ENCODE results near the gene PRKCQ. TPM values are rescaled to one million over a fixed set of nuclear protein-coding genes. Genes with fewer than 3 reads are reported as not detected.
"Not testable (repeated sequence)": the region's sequence is repeated elsewhere in the genome, so short reads cannot be mapped to it uniquely, and the experiment has no call there.

Gene PRKCQ
- total and polyA plus RNA-seq, 5 donors, result 0.05 to 0.25 (median 0.20) TPM

- Histone ChIP-seq H3K9me3 (ENCODE audit: control insufficient read depth, low read length) (no peaks in the 10 kb centered on the region), H3K4me1 (ENCODE audit: control insufficient read depth, insufficient read depth, low read length) (no peaks in the 10 kb centered on the region), H3K4me3 (ENCODE audit: low read length) (no peak overlapping the region), H3K27me3 (ENCODE audit: control insufficient read depth, insufficient read depth) (no peaks in the 10 kb centered on the region), H3K27ac (ENCODE audit: low read length) (no peak overlapping the region)
- ATAC-seq (no peak), DNase-seq (no peak)
- WGBS, result 90% methylated on average over 7 of the region's 7 CpGs
- intact Hi-C loops (cut with DNase I), result no loop called here
Observed at GRCh38 chr10:6593241-6593671, 13.2 kb upstream of the PRKCQ start.

- H3K27ac ChIP-seq (ENCODE audit: low read length), result no peak overlapping the region
- H3K4me3 ChIP-seq (ENCODE audit: low read length), result no peak overlapping the region
- DNase-seq, result no peak
- ATAC-seq, result no peak
- intact Hi-C loops (cut with DNase I), result no loop called here
- no peaks in the 10 kb centered on the region for H3K27me3 ChIP-seq (ENCODE audit: control insufficient read depth, insufficient read depth)
- no peaks in the 10 kb centered on the region for H3K9me3 ChIP-seq (ENCODE audit: control insufficient read depth, low read length)
- H3K4me1 ChIP-seq (ENCODE audit: control insufficient read depth, insufficient read depth, low read length), result no peaks in the 10 kb centered on the region
Observed at GRCh38 chr10:6592080-6592479, 12.0 kb upstream of the PRKCQ start.

- WGBS, result 52% methylated on average over 2 of the region's 2 CpGs
- intact Hi-C loops (cut with DNase I), result no loop called here
- ATAC-seq (no peak), DNase-seq (no peak)
- no peak overlapping the region for H3K27ac ChIP-seq (ENCODE audit: low read length)
- no peaks in the 10 kb centered on the region for H3K9me3 ChIP-seq (ENCODE audit: control insufficient read depth, low read length)
- no peak overlapping the region for H3K4me3 ChIP-seq (ENCODE audit: low read length)
- no peaks in the 10 kb centered on the region for H3K4me1 ChIP-seq (ENCODE audit: control insufficient read depth, insufficient read depth, low read length)
- H3K27me3 ChIP-seq (ENCODE audit: control insufficient read depth, insufficient read depth), result no peaks in the 10 kb centered on the region
Observed at GRCh38 chr10:6591668-6592067, 11.6 kb upstream of the PRKCQ start.

- no peaks in the 10 kb centered on the region for H3K9me3 ChIP-seq (ENCODE audit: control insufficient read depth, low read length)
- ATAC-seq (no peak), DNase-seq (no peak)
- no peaks in the 10 kb centered on the region for H3K27me3 ChIP-seq (ENCODE audit: control insufficient read depth, insufficient read depth)
- no peaks in the 10 kb centered on the region for H3K4me1 ChIP-seq (ENCODE audit: control insufficient read depth, insufficient read depth, low read length)
- 91% methylated on average over 4 of the region's 4 CpGs for WGBS
- no peak overlapping the region for H3K4me3 ChIP-seq (ENCODE audit: low read length)
- intact Hi-C loops (cut with DNase I), result no loop called here
- no peak overlapping the region for H3K27ac ChIP-seq (ENCODE audit: low read length)
Observed at GRCh38 chr10:6590100-6590499, 10.0 kb upstream of the PRKCQ start.

DNA sequence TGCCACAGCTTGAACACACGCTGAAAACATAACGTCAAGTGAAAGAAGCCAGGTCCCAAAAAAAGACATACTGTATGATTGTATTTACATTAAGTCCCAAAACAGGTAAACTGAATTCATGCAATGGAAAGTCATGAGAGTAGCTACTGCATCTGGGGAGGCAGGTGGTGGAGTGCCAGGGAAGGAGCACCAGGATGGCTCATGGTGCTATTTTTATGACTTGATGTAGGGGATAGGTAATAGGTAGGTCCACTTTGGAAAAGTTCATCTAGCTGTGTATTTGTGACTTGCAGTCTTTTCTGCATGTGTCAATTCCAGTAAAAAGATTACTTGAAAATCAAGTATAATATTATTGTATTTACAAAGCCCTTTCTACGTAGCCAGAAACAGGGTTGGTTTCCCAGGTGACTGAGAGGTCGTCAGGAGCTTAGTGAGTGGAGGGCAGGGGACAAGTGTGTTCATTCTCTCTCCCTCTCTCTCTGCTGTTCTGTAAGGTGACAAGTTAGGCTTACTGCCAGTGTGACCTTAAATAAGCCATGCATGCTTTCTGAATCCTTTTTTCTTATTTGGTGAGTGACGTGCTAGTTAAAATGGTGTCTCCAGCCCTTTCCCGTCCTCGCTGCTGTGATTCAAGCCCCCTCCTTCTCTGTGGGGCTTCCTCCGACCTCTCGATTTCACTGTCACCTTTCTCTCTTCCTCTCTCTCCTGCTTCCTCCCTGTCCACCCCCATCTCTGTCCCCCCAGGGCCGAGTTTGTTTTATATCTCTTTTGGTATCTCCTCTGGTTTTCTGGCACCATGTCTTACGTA, 9.4 kb upstream of the PRKCQ start:
- Histone ChIP-seq H3K9me3 (ENCODE audit: control insufficient read depth, low read length) (no peaks in the 10 kb centered on the region), H3K27me3 (ENCODE audit: control insufficient read depth, insufficient read depth) (no peaks in the 10 kb centered on the region), H3K4me3 (ENCODE audit: low read length) (no peak overlapping the region), H3K27ac (ENCODE audit: low read length) (no peak overlapping the region), H3K4me1 (ENCODE audit: control insufficient read depth, insufficient read depth, low read length) (no peaks in the 10 kb centered on the region)
- DNase-seq, result no peak
- no peak for ATAC-seq
- WGBS, result 55% methylated on average over 11 of the region's 11 CpGs
- intact Hi-C loops (cut with DNase I), result no loop called here

DNA sequence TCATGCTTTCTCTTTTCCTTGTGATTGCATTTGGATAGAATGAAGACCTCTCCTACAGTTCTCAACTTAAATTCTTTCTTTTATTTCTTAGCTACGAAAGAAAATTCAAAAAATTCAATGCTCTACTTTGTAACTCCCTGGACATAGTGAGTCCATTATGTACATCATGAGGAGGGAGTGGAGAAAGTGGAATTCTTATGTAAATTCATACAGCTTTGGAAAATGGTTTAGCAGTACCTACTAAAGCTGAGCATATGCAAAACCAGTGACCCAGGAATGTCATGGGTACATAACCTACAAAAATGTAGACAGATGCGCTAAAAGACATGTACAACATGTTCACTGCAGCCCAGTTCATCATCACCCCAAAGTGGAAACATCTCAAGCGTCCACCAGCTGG, 8.8 kb upstream of the PRKCQ start:
- ATAC-seq (no peak), DNase-seq (no peak)
- Histone ChIP-seq H3K27ac (ENCODE audit: low read length) (no peak overlapping the region), H3K9me3 (ENCODE audit: control insufficient read depth, low read length) (no peaks in the 10 kb centered on the region), H3K27me3 (ENCODE audit: control insufficient read depth, insufficient read depth) (no peaks in the 10 kb centered on the region), H3K4me3 (ENCODE audit: low read length) (no peak overlapping the region), H3K4me1 (ENCODE audit: control insufficient read depth, insufficient read depth, low read length) (no peaks in the 10 kb centered on the region)
- intact Hi-C loops (cut with DNase I), result no loop called here
- WGBS, result 82% methylated on average over 3 of the region's 3 CpGs

GRCh38 chr10:6588082-6588481, 8.0 kb upstream of the PRKCQ start:
- no peaks in the 10 kb centered on the region for H3K27me3 ChIP-seq (ENCODE audit: control insufficient read depth, insufficient read depth)
- DNase-seq, result no peak
- H3K4me1 ChIP-seq (ENCODE audit: control insufficient read depth, insufficient read depth, low read length), result no peaks in the 10 kb centered on the region
- ATAC-seq, result no peak
- no peak overlapping the region for H3K4me3 ChIP-seq (ENCODE audit: low read length)
- 48% methylated on average over 3 of the region's 3 CpGs for WGBS
- no peak overlapping the region for H3K27ac ChIP-seq (ENCODE audit: low read length)
- no peaks in the 10 kb centered on the region for H3K9me3 ChIP-seq (ENCODE audit: control insufficient read depth, low read length)
- intact Hi-C loops (cut with DNase I), result no loop called here

GRCh38 chr10:6586501-6586900, 6.4 kb upstream of the PRKCQ start:
- intact Hi-C loops (cut with DNase I), result no loop called here
- Histone ChIP-seq H3K9me3 (ENCODE audit: control insufficient read depth, low read length) (no peaks in the 10 kb centered on the region), H3K27me3 (ENCODE audit: control insufficient read depth, insufficient read depth) (no peaks in the 10 kb centered on the region), H3K4me1 (ENCODE audit: control insufficient read depth, insufficient read depth, low read length) (no peaks in the 10 kb centered on the region), H3K27ac (ENCODE audit: low read length) (no peak overlapping the region), H3K4me3 (ENCODE audit: low read length) (no peak overlapping the region)
- ATAC-seq (no peak), DNase-seq (no peak)
- whole genome bisulfite sequencing, result 73% methylated on average over 4 of the region's 4 CpGs

DNA sequence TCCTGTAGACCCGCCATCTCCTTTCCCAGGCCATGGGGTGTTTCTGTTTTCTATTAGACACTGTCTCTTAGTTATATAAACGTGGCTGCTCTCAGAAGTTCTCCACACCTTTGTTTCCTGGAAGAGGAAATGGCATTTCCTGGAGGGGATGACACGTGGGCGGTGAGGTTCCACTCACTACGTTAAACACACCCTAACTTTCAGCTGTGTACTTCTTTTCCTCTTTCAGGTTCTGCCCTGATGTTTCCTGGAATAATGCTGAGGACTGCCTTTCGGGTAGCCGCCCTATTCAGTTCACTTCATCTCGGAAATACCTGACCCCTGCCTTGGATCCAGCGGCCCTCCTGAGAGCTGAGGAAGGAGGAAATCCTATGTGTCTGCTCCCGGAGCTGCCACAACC, 3.4 kb upstream of the PRKCQ start:
- ATAC-seq (no peak), DNase-seq (no peak)
- 75% methylated on average over 10 of the region's 10 CpGs for WGBS
- Histone ChIP-seq H3K4me1 (ENCODE audit: control insufficient read depth, insufficient read depth, low read length) (no peaks in the 10 kb centered on the region), H3K9me3 (ENCODE audit: control insufficient read depth, low read length) (no peaks in the 10 kb centered on the region), H3K27ac (ENCODE audit: low read length) (no peak overlapping the region), H3K4me3 (ENCODE audit: low read length) (no peak overlapping the region), H3K27me3 (ENCODE audit: control insufficient read depth, insufficient read depth) (no peaks in the 10 kb centered on the region)
- intact Hi-C loops (cut with DNase I), result no loop called here

GRCh38 chr10:6582913-6583312, 2.8 kb upstream of the PRKCQ start:
- H3K9me3 ChIP-seq (ENCODE audit: control insufficient read depth, low read length); ATAC-seq; intact Hi-C loops (cut with DNase I); H3K27me3 ChIP-seq (ENCODE audit: control insufficient read depth, insufficient read depth); H3K4me1 ChIP-seq (ENCODE audit: control insufficient read depth, insufficient read depth, low read length); H3K27ac ChIP-seq (ENCODE audit: low read length); DNase-seq; H3K4me3 ChIP-seq (ENCODE audit: low read length): not testable (repeated sequence)
- WGBS, result 94% methylated on average over 8 of the region's 8 CpGs

DNA sequence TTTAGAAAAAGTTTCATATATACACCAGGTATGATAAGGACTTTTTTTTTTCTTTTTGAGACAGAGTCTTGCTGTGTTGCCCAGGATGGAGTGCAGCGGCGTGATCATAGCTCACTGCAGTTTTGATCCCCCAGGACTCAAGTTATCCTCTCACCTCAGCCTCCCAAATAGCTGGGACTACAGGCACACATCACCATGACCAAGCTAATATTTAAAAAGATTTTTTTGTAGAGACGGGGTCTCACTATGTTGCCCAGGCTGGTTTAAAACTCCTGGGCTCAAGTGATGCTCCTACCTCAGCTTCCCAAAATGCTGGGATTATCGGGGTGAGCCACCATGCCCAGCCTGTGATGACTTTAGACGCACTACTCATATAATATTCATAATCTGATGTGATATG, 2.2 kb upstream of the PRKCQ start:
- Histone ChIP-seq H3K4me3 (ENCODE audit: low read length) (no peak overlapping the region), H3K27ac (ENCODE audit: low read length) (no peak overlapping the region), H3K9me3 (ENCODE audit: control insufficient read depth, low read length) (no peaks in the 10 kb centered on the region), H3K27me3 (ENCODE audit: control insufficient read depth, insufficient read depth) (peaks cover 3% of the 10 kb centered on the region), H3K4me1 (ENCODE audit: control insufficient read depth, insufficient read depth, low read length) (no peaks in the 10 kb centered on the region)
- no peak for ATAC-seq
- DNase-seq, result no peak
- intact Hi-C loops (cut with DNase I), result no loop called here
- WGBS, result 93% methylated on average over 5 of the region's 5 CpGs

DNA sequence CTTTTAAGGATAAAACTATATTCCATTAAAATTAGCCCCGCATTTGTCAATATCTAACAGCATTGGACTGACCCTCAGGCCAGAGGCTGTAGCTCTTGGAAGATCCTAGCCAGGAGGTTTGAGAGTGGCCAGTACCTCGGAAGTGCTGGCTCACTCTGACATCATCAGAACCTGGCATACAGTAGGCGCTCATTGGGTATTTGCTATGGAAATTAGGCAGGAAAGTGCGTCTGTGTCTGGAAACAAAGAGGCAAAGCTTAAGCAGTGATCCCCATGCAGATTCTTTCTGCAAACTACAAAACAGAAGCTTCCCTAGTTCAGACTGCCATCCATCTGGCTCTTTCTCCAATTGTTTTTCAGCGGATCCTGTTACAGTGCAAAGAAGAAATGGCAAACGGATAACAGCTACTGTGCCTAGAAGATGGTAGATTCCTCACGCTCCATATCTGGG, 1.7 kb upstream of the PRKCQ start:
- H3K4me1 ChIP-seq (ENCODE audit: control insufficient read depth, insufficient read depth, low read length), result no peaks in the 10 kb centered on the region
- no peaks in the 10 kb centered on the region for H3K9me3 ChIP-seq (ENCODE audit: control insufficient read depth, low read length)
- DNase-seq (no peak), ATAC-seq (no peak)
- H3K4me3 ChIP-seq (ENCODE audit: low read length), result no peak overlapping the region
- peaks cover 3% of the 10 kb centered on the region for H3K27me3 ChIP-seq (ENCODE audit: control insufficient read depth, insufficient read depth)
- intact Hi-C loops (cut with DNase I), result no loop called here
- peak overlapping the region; percentile 7 for H3K27ac ChIP-seq (ENCODE audit: low read length)
- WGBS, result 82% methylated on average over 7 of the region's 7 CpGs
